Astrocyte of the spinal cord (primary cell): Measurements from ENCODE around the gene OR11G2.
"Not testable (repeated sequence)": the region's sequence is repeated elsewhere in the genome, so short reads cannot be mapped to it uniquely, and the experiment has no call there.

Source experiments
- DNase-seq: peaks from one replicate; pipeline ENCODE4 v3.0.0; 2011; ENCODE audit warnings: low read depth, low spot score
- H3K4me3 ChIP-seq: 2 replicates; pipeline ENCODE4 v1.5.1; 2011; ENCODE audit warnings: low read depth, mild to moderate bottlenecking, low read length, moderate library complexity
- CTCF ChIP-seq: IDR thresholded peaks from 2 replicates; pipeline ENCODE4 v1.5.1; 2012; ENCODE audit warnings: low read depth, mild to moderate bottlenecking, low read length, inconsistent platforms
- in situ Hi-C: cut with HindIII; loops from 2 replicates; pipeline ENCODE4 v1.10.0; 2017; ENCODE audit warnings: low sequenced_read_pairs

The OR11G2 gene

GRCh38 chr14:20219033-20219432 is 28.3 kb downstream of the OR11G2 start:
- in situ Hi-C loops: no loop called here
- no peak overlapping the region for H3K4me3 ChIP-seq
- no peak for TF ChIP-seq CTCF
- DNase-seq: no peak

- TF ChIP-seq CTCF: no peak
- no peak for DNase-seq
- no peak within 1 kb of the TSS for H3K4me3 ChIP-seq
- in situ Hi-C loops: no loop called here
Measured at GRCh38 chr14:20223410-20223809, 32.7 kb downstream of the OR11G2 start, which contains the start of gene OR11H6. Gene OR11H6, plus strand, starts transcription at chr14:20223710. Its CDS starts 0 bp downstream, at chr14:20223710.

- DNase-seq: no peak
- in situ Hi-C loops: no loop called here
- no peak for TF ChIP-seq CTCF
- H3K4me3 ChIP-seq: no peak within 1 kb of the TSS
Measured at GRCh38 chr14:20228681-20229080, 38.0 kb downstream of the OR11G2 start, which contains the start of gene OR11H7. Gene OR11H7, plus strand, starts transcription at chr14:20228981.

DNA sequence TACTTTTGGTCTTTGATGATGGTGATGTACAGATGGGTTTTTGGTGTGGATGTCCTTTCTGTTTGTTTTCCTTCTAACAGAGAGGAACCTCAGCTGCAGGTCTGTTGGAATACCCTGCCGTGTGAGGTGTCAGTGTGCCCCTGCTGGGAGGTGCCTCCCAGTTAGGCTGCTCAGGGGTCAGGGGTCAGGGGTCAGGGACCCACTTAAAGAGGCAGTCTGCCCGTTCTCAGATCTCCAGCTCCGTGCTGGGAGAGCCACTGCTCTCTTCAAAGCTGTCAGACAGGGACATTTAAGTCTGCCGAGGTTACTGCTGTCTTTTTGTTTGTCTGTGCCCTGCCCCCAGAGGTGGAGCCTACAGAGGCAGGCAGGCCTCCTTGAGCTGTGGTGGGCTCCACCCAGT is 44.7 kb downstream of the OR11G2 start:
- DNase-seq, in situ Hi-C loops, H3K4me3 ChIP-seq: not testable (repeated sequence)

DNA sequence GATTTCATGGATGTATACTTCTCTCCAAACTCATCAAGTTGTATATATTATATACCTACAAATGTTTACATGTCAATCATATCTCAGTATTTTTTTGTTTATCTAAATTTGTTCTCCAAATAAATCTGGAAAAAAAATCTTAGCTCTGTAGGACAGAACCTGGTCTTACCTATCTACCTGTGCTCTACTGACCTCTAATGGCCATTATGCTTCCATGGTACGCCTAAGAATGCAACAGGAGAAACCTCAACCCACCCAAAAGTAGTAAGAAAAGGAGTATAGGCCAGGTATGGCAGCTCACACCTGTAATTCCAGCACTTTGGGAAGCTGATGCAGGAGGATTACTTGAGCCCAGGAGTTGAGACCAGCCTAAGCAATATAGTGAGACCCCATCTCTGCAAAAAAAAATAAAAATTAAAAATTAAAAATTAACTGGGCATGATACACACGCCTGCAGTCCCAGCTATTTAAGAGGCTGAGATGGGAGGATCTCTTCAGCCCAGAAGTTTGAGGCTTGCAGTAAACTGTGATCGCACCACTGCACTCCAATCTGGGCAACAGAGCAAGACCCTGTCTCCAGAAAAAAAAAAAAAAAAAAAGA is 57.0 kb downstream of the OR11G2 start:
- in situ Hi-C loops: no loop called here
- TF ChIP-seq CTCF: no peak
- H3K4me3 ChIP-seq: no peak overlapping the region
- DNase-seq: no peak
